OCI-LY1 (cell line): Measurements from ENCODE around the gene NLRC4.

Experiments
- EZH2 ChIP-seq: fragments of 200-600 bp; sonication (generic), shearing (Covaris generic); IDR thresholded peaks from 2 replicates; pipeline ENCODE4 v1.8.0; 2017; ENCODE audit warnings: borderline replicate concordance, mixed run types, mild to moderate bottlenecking, antibody characterized with exemption, low read length, moderate library complexity, mixed read lengths
- TF ChIP-seq, protein P1 (sequence below): fragments of 200-600 bp; sonication (generic), shearing (Covaris generic); IDR thresholded peaks from 2 replicates; pipeline ENCODE4 v1.5.1; 2017; ENCODE audit warnings: mild to moderate bottlenecking, antibody characterized with exemption, low read length, moderate library complexity, mixed read lengths

DNA sequence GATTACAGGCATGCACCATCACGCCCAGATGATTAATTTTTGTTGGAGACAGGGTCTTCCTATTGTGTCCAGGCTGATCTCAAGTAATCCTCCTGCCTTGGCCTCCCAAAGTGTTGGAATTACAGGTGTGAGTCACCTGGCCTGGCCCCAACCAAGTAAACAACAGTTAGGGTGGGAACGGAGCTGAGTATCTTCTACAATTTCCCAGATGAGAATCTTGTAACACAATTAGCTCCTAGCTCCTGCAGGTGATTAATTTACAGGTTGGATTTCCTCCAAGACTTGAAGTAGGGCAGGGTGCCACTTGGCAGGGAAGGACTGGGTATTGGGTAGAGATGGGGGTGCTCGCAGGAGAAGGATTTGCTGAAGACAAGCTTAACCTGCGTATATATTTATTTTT lies 17.8 kb downstream of the NLRC4 start:
- TF ChIP-seq, protein P1, sequence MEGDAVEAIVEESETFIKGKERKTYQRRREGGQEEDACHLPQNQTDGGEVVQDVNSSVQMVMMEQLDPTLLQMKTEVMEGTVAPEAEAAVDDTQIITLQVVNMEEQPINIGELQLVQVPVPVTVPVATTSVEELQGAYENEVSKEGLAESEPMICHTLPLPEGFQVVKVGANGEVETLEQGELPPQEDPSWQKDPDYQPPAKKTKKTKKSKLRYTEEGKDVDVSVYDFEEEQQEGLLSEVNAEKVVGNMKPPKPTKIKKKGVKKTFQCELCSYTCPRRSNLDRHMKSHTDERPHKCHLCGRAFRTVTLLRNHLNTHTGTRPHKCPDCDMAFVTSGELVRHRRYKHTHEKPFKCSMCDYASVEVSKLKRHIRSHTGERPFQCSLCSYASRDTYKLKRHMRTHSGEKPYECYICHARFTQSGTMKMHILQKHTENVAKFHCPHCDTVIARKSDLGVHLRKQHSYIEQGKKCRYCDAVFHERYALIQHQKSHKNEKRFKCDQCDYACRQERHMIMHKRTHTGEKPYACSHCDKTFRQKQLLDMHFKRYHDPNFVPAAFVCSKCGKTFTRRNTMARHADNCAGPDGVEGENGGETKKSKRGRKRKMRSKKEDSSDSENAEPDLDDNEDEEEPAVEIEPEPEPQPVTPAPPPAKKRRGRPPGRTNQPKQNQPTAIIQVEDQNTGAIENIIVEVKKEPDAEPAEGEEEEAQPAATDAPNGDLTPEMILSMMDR: no peak
- TF ChIP-seq EZH2: no peak
